Caco-2 (cell line): ENCODE data around the gene TRIO. TPM values are rescaled to one million over a fixed set of nuclear protein-coding genes. Genes with fewer than 3 reads are reported as not detected.

Experiments
- BruUV-seq: library from RNA; stranded (reverse); fragments of 400-500 nt; replicated peaks from 2 replicates; lab custom pipeline; 2021; lab: Mats Ljungman, UMichigan
- CTCF ChIA-PET: fragments of 300-600 bp; sonication (Branson Sonifier 250); formaldehyde crosslinking; loops from one replicate; lab custom pipeline; 2022; ENCODE audit warnings: antibody characterized with exemption; lab: Charles Lee
- POLR2A ChIA-PET: fragments of 300-600 bp; sonication (Branson Sonifier 250); formaldehyde crosslinking; loops from one replicate; lab custom pipeline; 2022; ENCODE audit warnings: antibody characterized with exemption; lab: Charles Lee
- DNase-seq, 2 experiments: peaks; one replicate each; pipeline versions ENCODE4 v3.0.0 to v3.0.0-alpha.2; 2020 to 2022
- H3K27me3 ChIP-seq: replicated peaks from 2 replicates; pipeline ENCODE4 v1.6.0; 2011; ENCODE audit warnings: low read length; ENCODE audit not compliant: control insufficient read depth, insufficient read depth
- H3K36me3 ChIP-seq: 2 replicates; pipeline ENCODE4 v1.5.1; 2011; ENCODE audit warnings: low read length; ENCODE audit not compliant: control insufficient read depth, insufficient read depth
- H3K4me1 ChIP-seq: fragments of 250-450 bp; sonication (Bioruptor Pico); 2 replicates; pipeline ENCODE4 v1.5.1; 2020; ENCODE audit warnings: mild to moderate bottlenecking
- H3K4me3 ChIP-seq: 2 replicates; pipeline ENCODE4 v1.5.1; 2011; ENCODE audit warnings: low read depth, mild to moderate bottlenecking, control low read depth, low read length
- H3K9me3 ChIP-seq: fragments of 250-450 bp; sonication (Bioruptor Pico); 2 replicates; pipeline ENCODE4 v1.5.1; 2020; ENCODE audit warnings: mild to moderate bottlenecking, moderate library complexity
- H3K27ac Mint-ChIP-seq: one replicate; pipeline ENCODE4 v1.8.0; 2022; ENCODE audit warnings: mixed read lengths; ENCODE audit not compliant: unreplicated experiment
- H3K27me3 Mint-ChIP-seq: one replicate; pipeline ENCODE4 v1.8.0; 2022; ENCODE audit warnings: mixed read lengths; ENCODE audit not compliant: insufficient read depth, unreplicated experiment
- H3K36me3 Mint-ChIP-seq: one replicate; pipeline ENCODE4 v1.8.0; 2022; ENCODE audit warnings: mild to moderate bottlenecking, mixed read lengths; ENCODE audit not compliant: insufficient read depth, unreplicated experiment
- H3K4me1 Mint-ChIP-seq: one replicate; pipeline ENCODE4 v1.8.0; 2022; ENCODE audit warnings: low read depth, mixed read lengths; ENCODE audit not compliant: unreplicated experiment
- H3K4me3 Mint-ChIP-seq: one replicate; pipeline ENCODE4 v1.8.0; 2022; ENCODE audit warnings: mild to moderate bottlenecking, moderate library complexity, mixed read lengths; ENCODE audit not compliant: unreplicated experiment
- H3K9me3 Mint-ChIP-seq: one replicate; pipeline ENCODE4 v1.8.0; 2022; ENCODE audit warnings: mixed read lengths; ENCODE audit not compliant: unreplicated experiment
- CTCF ChIP-seq, 2 experiments: fragments of 200-600 bp in 1 of 2; IDR thresholded peaks; 1 replicate in 1 of 2; 2 replicates in 1 of 2; pipeline versions ENCODE4 v1.5.1 to v1.8.0; 2011 to 2022; ENCODE audit warnings: antibody characterized with exemption in 1 of 2, control low read depth in 1 of 2, inconsistent platforms in 1 of 2, low read depth in 1 of 2, low read length in 1 of 2, mild to moderate bottlenecking in 1 of 2, moderate library complexity in 1 of 2; ENCODE audit not compliant: insufficient read depth in 1 of 2, severe bottlenecking in 1 of 2, unreplicated experiment in 1 of 2
- intact Hi-C: fragments of 100-400 bp; cut with micrococcal nuclease; formaldehyde crosslinking; loops from one replicate; pipeline ENCODE4 v1.10.0; 2022; ENCODE audit not compliant: unreplicated experiment
- total RNA-seq: library from RNA; stranded (reverse); gene quantifications from 2 replicates; pipeline ENCODE4 v1.2.3, GENCODE V29; 2022

Gene TRIO
- total RNA-seq, 1 experiment from 2014 or later = 92.0 TPM

DNA sequence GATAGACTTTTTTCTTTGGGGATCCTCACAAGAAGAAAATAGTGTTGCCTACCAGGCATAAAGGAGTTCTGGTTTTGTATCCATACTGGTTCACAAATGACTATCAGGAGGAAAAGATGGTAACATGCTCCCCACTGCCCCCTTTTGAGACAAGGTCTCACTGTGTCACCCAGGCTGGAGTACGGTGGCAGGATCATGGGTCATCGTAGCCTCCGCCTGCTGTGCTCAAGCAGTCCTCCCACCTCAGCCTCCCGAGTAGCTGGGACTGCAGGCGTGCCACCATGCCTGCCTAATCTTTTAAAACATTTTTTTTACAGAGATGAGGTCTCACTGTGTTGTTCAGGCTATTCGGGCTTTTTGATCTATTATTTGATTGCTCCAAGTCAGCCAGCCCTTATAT is 99.3 kb downstream of the TRIO start:
- no peaks in the 10 kb centered on the region for H3K36me3 Mint-ChIP-seq
- H3K4me1 Mint-ChIP-seq = peaks cover 8% of the 10 kb centered on the region
- no peak overlapping the region for H3K4me3 ChIP-seq
- no peak for TF ChIP-seq CTCF (IDR thresholded peaks at IDR 0.05; ENCODE audit: insufficient read depth in 1 of 2, low read depth in 1 of 2, low read length in 1 of 2, severe bottlenecking in 1 of 2, unreplicated experiment in 1 of 2)
- H3K27ac Mint-ChIP-seq = no peak overlapping the region
- H3K36me3 ChIP-seq = no peaks in the 10 kb centered on the region
- H3K4me1 ChIP-seq = no peaks in the 10 kb centered on the region
- CTCF ChIA-PET = no interaction called here
- no peaks in the 10 kb centered on the region for H3K27me3 ChIP-seq
- POLR2A ChIA-PET = no interaction called here
- intact Hi-C loops = no loop called here
- no TSS peak for BruUV-seq
- DNase-seq = no peak
- H3K9me3 ChIP-seq = no peaks in the 10 kb centered on the region
- H3K9me3 Mint-ChIP-seq = no peaks in the 10 kb centered on the region
- H3K27me3 Mint-ChIP-seq = no peaks in the 10 kb centered on the region
- H3K4me3 Mint-ChIP-seq = no peak overlapping the region

- Mint-ChIP-seq H3K36me3 (no peaks in the 10 kb centered on the region), H3K27me3 (no peaks in the 10 kb centered on the region), H3K9me3 (no peaks in the 10 kb centered on the region), H3K27ac (no peak overlapping the region), H3K4me1 (peaks cover 8% of the 10 kb centered on the region), H3K4me3 (no peak overlapping the region)
- BruUV-seq = no TSS peak
- Histone ChIP-seq H3K36me3 (no peaks in the 10 kb centered on the region), H3K4me3 (no peak overlapping the region), H3K27me3 (no peaks in the 10 kb centered on the region), H3K4me1 (no peaks in the 10 kb centered on the region), H3K9me3 (no peaks in the 10 kb centered on the region)
- no peak for TF ChIP-seq CTCF (IDR thresholded peaks at IDR 0.05; ENCODE audit: insufficient read depth in 1 of 2, low read depth in 1 of 2, low read length in 1 of 2, severe bottlenecking in 1 of 2, unreplicated experiment in 1 of 2)
- CTCF ChIA-PET = interaction anchor here (0.7 kb wide), 1 partner anchor 13 kb away, joined by 3 read pairs; no protein-coding TSS in a partner anchor
- POLR2A ChIA-PET = no interaction called here
- intact Hi-C loops = no loop called here
- DNase-seq = no peak
Measured at GRCh38 chr5:14242871-14243383, 99.8 kb downstream of the TRIO start.

- Histone ChIP-seq H3K4me1 (no peaks in the 10 kb centered on the region), H3K9me3 (no peaks in the 10 kb centered on the region), H3K27me3 (no peaks in the 10 kb centered on the region), H3K36me3 (no peaks in the 10 kb centered on the region), H3K4me3 (no peak overlapping the region)
- DNase-seq = no peak
- TF ChIP-seq CTCF (IDR thresholded peaks at IDR 0.05; ENCODE audit: insufficient read depth in 1 of 2, low read depth in 1 of 2, low read length in 1 of 2, severe bottlenecking in 1 of 2, unreplicated experiment in 1 of 2) = no peak
- POLR2A ChIA-PET = no interaction called here
- CTCF ChIA-PET = interaction anchor here (0.7 kb wide), 1 partner anchor 14 kb away, joined by 3 read pairs; no protein-coding TSS in a partner anchor
- intact Hi-C loops = no loop called here
- Mint-ChIP-seq H3K27me3 (no peaks in the 10 kb centered on the region), H3K27ac (no peak overlapping the region), H3K9me3 (no peaks in the 10 kb centered on the region), H3K36me3 (no peaks in the 10 kb centered on the region), H3K4me3 (no peak overlapping the region), H3K4me1 (peaks cover 9% of the 10 kb centered on the region)
- no TSS peak for BruUV-seq
Measured at GRCh38 chr5:14243766-14244165, 100.6 kb downstream of the TRIO start.
